Measurements from ENCODE around the gene FNDC5.

FNDC5 gene

DNA sequence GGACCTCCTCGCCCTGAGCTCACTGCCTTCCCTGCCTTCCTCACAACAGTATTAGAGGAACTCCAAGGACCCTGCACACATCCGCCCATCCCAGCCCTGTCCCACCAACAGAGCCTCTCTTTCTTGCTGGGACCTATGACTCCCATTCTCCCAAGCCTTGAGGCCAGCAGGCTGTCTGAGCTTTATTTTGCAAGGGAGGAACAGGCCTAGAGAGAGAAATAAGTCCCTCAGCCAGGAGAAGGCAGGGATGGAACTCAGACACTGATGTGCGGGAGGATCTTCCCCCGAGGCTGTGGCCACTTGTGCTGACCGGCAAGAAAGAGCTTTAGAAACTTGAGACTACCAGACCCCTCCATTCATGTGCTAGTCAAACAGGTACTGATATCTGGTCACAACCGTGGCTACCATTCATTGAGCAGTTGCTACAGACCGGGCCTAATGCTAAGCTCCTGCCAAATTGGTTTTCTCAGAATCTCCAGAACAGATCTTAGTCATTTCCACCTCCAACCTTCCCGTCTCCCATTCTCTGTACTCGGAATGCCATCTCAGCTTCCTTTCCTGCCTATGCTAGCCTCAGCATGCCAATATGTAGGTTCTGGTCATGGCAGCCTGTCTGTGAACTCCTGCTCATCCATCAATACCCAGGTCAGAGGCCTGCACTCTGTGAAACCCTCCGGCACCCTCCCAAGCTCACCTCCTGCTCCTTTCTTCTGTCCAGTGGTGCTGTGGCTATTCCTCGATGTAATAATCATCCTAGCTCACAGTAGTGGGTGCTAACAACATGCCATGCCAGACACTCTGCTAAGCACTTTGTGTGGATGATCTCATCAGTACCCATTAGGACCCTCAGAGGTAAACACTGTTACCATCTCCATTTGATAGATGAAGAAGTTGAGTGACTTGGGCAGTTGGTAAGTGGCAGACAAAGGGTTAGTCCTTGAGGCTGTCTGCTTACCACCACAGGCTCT lies 26.7 kb upstream of the FNDC5 start:
- DNase-seq: no peak

DNA sequence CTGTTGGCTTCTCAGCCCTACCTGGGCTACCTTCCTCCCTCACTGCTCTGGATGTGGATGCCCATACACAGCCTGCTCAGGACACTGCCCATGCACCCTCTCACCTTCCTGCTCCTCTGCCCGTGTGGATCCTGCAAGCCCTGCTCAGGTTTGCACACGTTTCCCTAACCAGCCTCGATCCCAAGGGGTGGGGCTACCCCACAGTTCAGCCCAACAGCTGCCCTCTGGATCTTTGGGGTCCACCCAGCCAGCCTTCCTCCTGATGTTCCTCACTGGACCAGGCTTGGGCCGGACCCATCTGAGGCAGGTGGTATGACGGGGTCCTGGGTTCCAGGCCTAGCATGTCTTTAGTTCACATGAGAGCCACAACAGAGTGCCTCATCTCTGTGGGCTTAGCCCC lies 25.7 kb upstream of the FNDC5 start:
- no peak for DNase-seq

DNA sequence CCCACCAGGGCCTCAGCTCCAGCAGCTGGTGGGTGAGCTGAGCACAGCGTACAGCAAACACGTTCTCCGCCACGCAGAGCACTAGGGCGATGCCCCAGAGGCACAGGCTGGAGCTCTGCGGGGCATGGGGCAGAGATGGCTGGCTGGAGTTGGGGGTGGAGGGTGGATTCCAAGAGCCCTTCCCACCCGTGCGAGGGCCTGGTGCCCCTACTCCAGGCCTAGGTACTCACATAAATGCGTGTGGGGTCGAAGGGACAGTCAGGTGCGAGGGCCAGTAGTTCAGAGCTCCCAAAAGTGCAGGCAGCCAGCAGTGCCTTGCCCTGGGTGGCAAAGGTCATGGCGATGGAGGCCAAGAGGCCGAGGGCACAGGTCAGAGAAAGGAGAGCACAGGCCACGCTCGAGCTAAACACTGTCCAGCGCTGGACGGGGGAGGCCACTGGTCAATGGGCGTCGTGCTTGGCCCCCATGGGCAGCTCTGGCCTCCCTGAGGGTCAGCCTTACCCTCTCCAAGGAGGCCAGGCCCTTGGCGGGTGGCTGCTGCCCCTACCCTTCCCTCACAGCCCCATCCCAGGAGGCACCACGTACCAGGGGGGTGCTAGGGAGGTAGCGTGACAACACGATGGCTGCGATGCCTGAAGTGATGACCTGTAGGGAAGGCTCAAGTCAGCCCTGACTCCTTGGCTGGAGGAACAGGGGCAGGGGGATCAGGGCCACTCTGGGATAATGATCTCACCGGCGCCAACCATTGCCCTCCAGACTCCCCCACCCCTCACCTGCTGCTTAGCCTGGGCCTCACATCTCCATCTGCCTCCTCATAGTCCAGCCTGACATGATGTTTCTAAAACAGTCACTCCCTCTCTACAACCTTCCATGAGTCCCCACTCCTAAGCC lies 24.9 kb upstream of the FNDC5 start:
- no peak for DNase-seq

- no peak for DNase-seq
These were observed 24.0 kb upstream of the FNDC5 start for GRCh38 chr1:32894681-32895080.

GRCh38 chr1:32894019-32894600 lies 23.4 kb upstream of the FNDC5 start:
- peak; percentile 40 for DNase-seq

DNA sequence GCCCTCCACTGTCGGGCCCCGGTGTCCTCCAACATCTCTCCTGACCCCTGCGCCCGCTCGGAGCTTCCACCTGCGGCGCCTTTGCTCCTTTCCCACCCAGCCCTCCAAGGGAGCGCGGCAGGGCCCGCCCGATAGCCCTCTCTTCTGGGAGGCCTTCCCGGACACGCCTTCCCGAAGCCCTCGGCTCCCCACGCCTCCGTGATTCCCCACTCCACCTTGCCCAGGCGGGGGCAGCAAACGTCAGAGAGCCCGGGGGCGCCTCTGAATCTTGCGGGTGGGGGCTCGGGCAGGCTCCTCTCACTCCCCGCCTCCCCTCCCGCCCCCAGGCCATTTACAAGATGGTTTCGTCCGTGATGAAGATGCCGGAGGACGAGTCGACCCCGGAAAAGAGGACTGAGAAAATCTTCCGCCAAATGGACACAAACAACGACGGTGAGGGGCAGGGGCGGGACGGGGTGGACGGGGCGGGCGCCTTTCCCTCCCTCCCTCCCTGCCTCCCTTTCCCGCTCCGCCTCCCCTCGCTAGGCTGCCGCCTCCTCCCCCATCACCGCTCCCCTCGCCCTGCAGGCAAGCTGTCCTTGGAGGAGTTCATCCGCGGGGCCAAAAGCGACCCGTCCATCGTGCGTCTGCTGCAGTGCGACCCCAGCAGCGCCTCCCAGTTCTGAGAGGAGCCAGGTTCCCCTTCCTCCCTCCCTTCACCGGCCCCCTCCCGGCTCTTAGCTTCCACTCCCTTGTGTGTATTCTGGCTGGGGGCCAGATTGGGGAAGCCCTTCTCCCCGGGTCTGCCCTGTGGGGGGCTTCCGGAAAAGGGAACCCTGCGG lies 22.7 kb upstream of the FNDC5 start:
- peak; percentile 83 for DNase-seq

DNA sequence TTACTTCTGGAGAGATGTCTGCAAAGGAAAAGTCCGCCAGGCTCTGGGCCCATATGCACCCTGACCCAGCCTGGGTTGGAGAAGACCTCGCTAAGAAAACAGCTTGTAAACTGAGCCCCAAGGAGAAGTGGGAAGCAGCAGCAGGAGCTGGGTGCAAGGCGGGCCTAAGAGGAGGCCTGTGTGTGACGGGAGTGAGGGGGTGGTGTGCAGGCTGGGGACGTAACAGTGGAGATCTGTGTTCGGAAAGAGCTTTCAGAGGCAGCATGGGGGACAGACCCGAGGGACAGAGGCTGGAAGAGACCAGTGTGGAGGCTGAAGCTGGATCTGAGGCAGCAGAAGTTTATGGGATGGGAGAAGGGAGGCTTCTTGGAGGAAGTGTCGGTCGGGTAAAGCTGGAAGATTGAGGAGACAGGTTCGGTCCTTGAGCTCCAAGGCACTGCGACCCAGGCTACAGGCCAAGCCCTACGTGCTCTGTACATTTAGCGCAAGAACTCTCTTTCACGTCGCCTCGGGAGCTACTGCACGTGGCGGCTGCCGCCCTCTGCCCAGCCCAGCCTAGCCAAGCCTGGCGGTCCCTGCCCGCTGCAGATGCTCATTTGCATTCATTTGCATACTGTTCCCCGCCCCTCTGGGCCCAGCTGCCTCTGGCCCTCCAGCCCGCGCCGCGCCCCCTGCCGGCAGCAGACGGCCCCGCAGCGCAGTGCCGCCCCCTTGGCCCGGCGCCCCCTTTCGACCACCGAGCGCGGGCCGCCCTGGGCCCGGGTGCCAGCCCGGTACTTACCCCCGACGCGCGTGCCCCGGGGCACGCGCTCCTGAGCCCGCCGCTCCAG lies 21.9 kb upstream of the FNDC5 start:
- DNase-seq: peak; percentile 89

GRCh38 chr1:32891630-32892029 lies 20.9 kb upstream of the FNDC5 start:
- DNase-seq: no peak

GRCh38 chr1:32891241-32891570 lies 20.5 kb upstream of the FNDC5 start:
- DNase-seq: no peak

GRCh38 chr1:32890516-32891240 lies 20.0 kb upstream of the FNDC5 start:
- DNase-seq: no peak

DNA sequence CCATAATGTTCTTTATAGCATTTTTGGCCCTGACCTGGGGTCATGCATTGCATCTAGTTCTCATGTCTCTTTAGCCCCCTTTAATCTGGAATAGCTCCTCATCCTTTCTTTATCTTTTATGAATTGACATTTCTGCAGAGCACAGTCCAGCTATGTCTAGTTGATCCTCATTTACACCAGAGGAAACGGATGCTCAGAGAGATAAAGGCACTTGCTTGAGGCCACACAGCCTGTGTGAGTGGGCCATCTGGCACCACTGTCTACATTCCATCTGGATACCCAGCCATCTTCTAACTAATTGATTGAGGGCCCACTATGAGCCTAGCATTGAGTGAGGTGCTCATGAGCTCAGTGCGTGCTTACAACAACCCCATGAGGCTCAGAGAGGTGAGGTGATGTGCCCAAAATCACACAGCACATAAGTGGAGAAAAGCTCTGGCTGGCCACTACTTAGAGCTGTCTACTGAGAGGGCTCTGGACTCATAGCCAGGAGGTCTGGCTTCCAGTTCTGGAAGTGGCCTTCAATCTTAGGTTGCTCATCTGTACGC lies 19.1 kb upstream of the FNDC5 start:
- DNase-seq: no peak

GRCh38 chr1:32888677-32889420 lies 18.1 kb upstream of the FNDC5 start:
- DNase-seq: no peak

GRCh38 chr1:32888134-32888533 lies 17.4 kb upstream of the FNDC5 start:
- no peak for DNase-seq

DNA sequence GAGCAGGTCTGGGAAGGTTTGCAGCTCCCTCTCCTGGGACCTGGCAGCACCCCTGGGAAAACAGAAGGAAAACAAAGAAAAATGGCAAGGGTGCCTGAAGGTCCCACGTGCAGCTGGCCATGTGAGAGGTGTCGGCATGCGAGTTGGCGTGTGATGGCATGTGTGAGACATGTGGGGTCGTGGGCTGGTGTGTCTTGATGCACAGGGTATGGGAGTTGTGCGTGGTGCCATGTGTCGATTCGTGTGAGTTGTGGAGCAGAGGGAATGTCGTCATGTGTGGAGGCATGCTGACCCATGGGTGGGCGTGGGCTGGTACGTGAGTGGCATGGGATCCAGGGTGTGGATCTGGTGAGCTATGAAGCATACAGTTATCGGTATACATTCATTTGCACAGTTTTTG lies 16.9 kb upstream of the FNDC5 start:
- DNase-seq: no peak

GRCh38 chr1:32886828-32887414 lies 16.2 kb upstream of the FNDC5 start:
- DNase-seq: peak; percentile 61

DNA sequence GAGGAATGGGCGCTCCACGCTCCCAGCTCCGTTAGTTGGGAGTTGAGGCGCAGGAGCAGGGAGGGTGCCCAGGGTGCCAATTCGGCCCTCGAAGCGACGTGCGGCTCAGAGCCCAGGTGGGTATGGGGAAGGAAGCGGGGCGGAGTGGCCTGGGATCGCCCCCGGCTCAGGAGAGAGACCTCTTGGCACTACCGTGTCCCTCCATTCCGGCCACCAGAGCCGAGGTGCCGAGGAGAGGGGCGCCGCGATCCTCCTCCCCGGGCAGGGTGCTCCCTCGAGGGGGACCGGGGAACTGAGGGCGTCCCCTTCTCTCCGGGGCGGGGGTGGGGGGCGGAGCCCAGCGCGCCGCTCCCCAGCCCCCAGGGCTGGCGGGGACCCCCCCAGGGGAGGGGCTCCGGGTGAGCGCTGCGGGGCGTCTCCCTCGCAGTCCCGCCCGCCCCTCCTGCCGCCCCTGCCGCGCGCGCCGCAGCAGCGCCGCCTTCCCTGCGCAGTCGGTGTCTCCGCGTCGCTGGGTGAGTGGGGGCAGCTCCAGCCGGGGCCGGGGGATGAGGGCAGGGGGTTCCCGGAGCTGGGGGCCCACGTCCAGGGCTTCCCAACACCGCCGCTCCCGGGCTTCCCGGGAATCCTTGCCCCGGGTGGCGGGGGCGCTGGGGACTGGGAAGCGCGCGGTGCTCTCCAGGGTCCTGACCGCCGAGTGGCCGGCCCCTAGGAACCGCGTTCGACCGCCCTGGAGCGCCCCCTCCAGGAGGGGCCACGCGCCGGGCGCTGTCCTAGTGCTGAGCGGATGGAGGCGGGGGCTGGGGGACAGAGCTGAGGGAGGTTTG lies 15.5 kb upstream of the FNDC5 start, which contains the start of gene HPCA:
Gene HPCA (plus strand): TSS at position 488 of the 824 bp plus-strand sequence. CDS start 2,408 bp downstream, outside the sequence.
- peak; percentile 75 for DNase-seq

GRCh38 chr1:32885676-32886003 lies 14.9 kb upstream of the FNDC5 start:
- DNase-seq: no peak

DNA sequence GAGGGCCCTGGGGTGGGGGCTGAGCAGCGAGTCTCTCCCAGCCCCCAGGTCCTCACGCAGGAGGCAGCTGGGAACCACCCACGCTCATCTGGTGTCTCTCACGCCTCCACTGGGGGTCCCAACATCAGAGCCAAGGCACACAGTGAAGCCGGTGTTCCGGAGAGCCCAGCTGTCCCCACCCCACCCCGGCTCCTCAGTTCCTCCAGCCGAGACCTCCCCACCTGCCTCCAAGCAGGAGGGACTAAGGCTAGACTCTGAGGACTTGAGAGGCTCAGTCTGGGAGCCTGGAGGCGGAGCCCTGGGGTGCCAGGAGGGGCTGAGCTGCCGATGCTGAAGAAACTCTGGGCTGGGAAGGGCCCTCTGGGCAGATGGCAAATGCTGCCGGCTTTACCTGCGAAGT lies 14.0 kb upstream of the FNDC5 start:
- DNase-seq: peak; percentile 29

GRCh38 chr1:32884032-32884372 lies 13.3 kb upstream of the FNDC5 start:
- DNase-seq: no peak
